Activated CD4-positive, alpha-beta T cell treated with anti-CD3 and anti-CD28 coated beads for 36 hours (primary cell): ENCODE results near the gene LCE2C. TPM values are rescaled to one million over a fixed set of nuclear protein-coding genes. Genes with fewer than 3 reads are reported as not detected.

Experiments
- total RNA-seq, 2 experiments: library from RNA; stranded (reverse); gene quantifications; one replicate each; pipeline ENCODE4 v1.2.3, GENCODE V29; 2021

Gene LCE2C
- total RNA-seq, 2 experiments from 2014 or later, result not detected

Other genes with a start within 250 kb of the LCE2C start
- gene LCE5A, start 164.5 kb upstream of the LCE2C start, total RNA-seq, result not detected
- gene CRCT1, start 160.8 kb upstream of the LCE2C start, total RNA-seq, result not detected
- gene LCE3E, start 108.5 kb upstream of the LCE2C start, total RNA-seq, result not detected
- not detected for gene LCE3D, start 94.8 kb upstream of the LCE2C start, total RNA-seq
- not detected for gene LCE3C, start 75.0 kb upstream of the LCE2C start, total RNA-seq
- gene LCE3B, start 61.5 kb upstream of the LCE2C start, total RNA-seq, result not detected
- gene LCE3A, start 52.2 kb upstream of the LCE2C start, total RNA-seq, result not detected
- gene LCE2D, start 11.9 kb upstream of the LCE2C start, total RNA-seq, result not detected
- gene LCE2B, start 10.8 kb downstream of the LCE2C start, total RNA-seq, result not detected
- not detected for gene LCE2A, start 23.1 kb downstream of the LCE2C start, total RNA-seq
- gene LCE4A, start 32.9 kb downstream of the LCE2C start, total RNA-seq, result not detected
- not detected for gene KPRP, start 82.7 kb downstream of the LCE2C start, total RNA-seq
- not detected for gene LCE1F, start 99.9 kb downstream of the LCE2C start, total RNA-seq
- gene LCE1E, start 111.0 kb downstream of the LCE2C start, total RNA-seq, result not detected
- gene LCE1D, start 121.4 kb downstream of the LCE2C start, total RNA-seq, result not detected
- gene LCE1C, start 131.4 kb downstream of the LCE2C start, total RNA-seq, result not detected
- not detected for gene LCE1B, start 136.7 kb downstream of the LCE2C start, total RNA-seq
- not detected for gene LCE1A, start 152.2 kb downstream of the LCE2C start, total RNA-seq
- not detected for gene LCE6A, start 167.6 kb downstream of the LCE2C start, total RNA-seq
- gene LCE7A, start 184.7 kb downstream of the LCE2C start, total RNA-seq, result not detected
- gene SMCP, start 203.0 kb downstream of the LCE2C start, total RNA-seq, result not detected
- gene IVL, start 233.3 kb downstream of the LCE2C start, total RNA-seq, result under 1 TPM in 1 of 2 experiments, not detected in 1; 0.07 TPM